Measurements from ENCODE around the gene PES1. TPM values are rescaled to one million over a fixed set of nuclear protein-coding genes. Genes with fewer than 3 reads are reported as not detected.

PES1 gene
- total and polyA plus RNA-seq, 10 donors, result 39.0 to 72.7 (median 49.2) TPM

- Histone ChIP-seq H3K27me3 (replicated peaks in 1 of 7) (peaks cover 0 to 5% (median 0%) of the 10 kb centered on the region in 7 donors), H3K4me3 (peak overlapping the region; percentile 77 to 99 (median 93)), H3K27ac (peak overlapping the region in 7 of 8 donors; percentile 58 to 91 (median 89)), H3K36me3 (peaks cover 7 to 36% (median 34%) of the 10 kb centered on the region in 6 donors), H3K4me1 (peaks cover 19 to 34% (median 25%) of the 10 kb centered on the region in 6 donors), H3K9me3 (no peaks in the 10 kb centered on the region)
- 5 to 9% (median 6%) methylated on average over 14 of the region's 14 CpGs for WGBS, 5 donors
- TF ChIP-seq POLR2AphosphoS5 (IDR thresholded peaks at IDR 0.05), result no peak
- TF ChIP-seq POLR2A (IDR thresholded peaks at IDR 0.05), result no peak
- TF ChIP-seq CTCF (IDR thresholded peaks at IDR 0.05 in 8 of 11, conservative IDR thresholded peaks at IDR 0.05 in 3 of 11), result no peak
- DNase-seq, result no peak
- intact Hi-C loops (cut with DNase I; ENCODE audit: low total_unique reads), result no loop called here
Measured at GRCh38 chr22:30591191-30591587, 521 bp downstream of the PES1 start.

DNA sequence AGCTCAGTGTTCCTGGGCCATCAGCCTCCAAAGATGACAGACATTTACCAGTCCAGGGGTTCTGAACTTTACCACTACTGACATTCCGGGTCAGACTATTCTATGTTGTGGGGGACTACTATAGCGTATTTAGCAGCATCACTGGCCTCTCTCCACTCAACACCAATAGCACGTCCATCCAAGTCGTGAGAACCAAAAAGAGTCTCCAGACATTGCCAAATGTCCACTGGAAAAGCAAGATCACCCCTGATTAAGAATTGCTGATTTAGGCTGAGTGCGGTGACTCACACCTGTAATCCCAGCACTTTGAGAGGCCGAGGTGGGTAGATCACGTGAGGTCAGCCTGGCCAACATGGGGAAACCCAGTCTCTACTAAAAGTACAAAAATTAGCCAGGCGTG is 5.3 kb downstream of the PES1 start:
- no peak for DNase-seq
- WGBS, 5 donors, result 93 to 99% (median 95%) methylated on average over 8 of the region's 8 CpGs
- H3K27ac ChIP-seq, result no peak overlapping the region
- TF ChIP-seq CTCF (IDR thresholded peaks at IDR 0.05 in 8 of 11, conservative IDR thresholded peaks at IDR 0.05 in 3 of 11), result no peak
- H3K4me3 ChIP-seq, result no peak overlapping the region
- peaks cover 17 to 84% (median 82%) of the 10 kb centered on the region in 6 donors for H3K36me3 ChIP-seq
- no peaks in the 10 kb centered on the region for H3K9me3 ChIP-seq
- H3K4me1 ChIP-seq, result peaks cover 14 to 26% (median 18%) of the 10 kb centered on the region in 6 donors
- intact Hi-C loops (cut with DNase I; ENCODE audit: low total_unique reads), result no loop called here
- H3K27me3 ChIP-seq (replicated peaks in 1 of 7), result no peaks in the 10 kb centered on the region

DNA sequence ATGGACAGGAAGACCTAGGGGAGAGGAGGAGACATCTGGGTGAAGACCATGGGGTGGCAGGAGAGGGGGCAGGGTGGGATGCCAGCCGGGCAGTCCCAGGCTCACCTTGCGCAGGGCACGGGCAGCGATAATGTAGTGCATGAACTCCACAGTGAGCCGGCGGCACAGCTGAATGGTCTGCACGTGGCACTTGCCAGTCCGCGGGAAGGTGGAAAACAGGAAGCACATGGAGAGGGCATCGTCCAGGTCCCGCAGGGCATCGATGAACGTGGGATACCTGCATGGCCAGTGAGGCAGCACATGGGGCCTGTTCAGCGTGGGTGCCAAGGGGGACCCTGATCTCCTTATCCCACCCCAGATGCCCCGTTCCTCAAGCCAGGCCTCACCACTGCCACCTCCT is 7.3 kb downstream of the PES1 start:
- DNase-seq, result no peak
- 91 to 97% (median 92%) methylated on average over 15 of the region's 15 CpGs for WGBS, 5 donors
- no peaks in the 10 kb centered on the region for H3K9me3 ChIP-seq
- TF ChIP-seq POLR2AphosphoS5 (IDR thresholded peaks at IDR 0.05) (peak in 1 of 3 donors; percentile 57), POLR2A (IDR thresholded peaks at IDR 0.05) (no peak)
- H3K27ac ChIP-seq, result no peak overlapping the region
- H3K4me3 ChIP-seq, result no peak overlapping the region
- no peaks in the 10 kb centered on the region for H3K27me3 ChIP-seq (replicated peaks in 1 of 7)
- intact Hi-C loops (cut with DNase I; ENCODE audit: low total_unique reads), result no loop called here
- peaks cover 0 to 8% (median 0%) of the 10 kb centered on the region in 6 donors for H3K4me1 ChIP-seq
- H3K36me3 ChIP-seq, result peaks cover 22 to 100% (median 100%) of the 10 kb centered on the region in 6 donors

GRCh38 chr22:30582788-30583545 is 8.7 kb downstream of the PES1 start:
- no peaks in the 10 kb centered on the region for H3K9me3 ChIP-seq
- H3K27me3 ChIP-seq (replicated peaks in 1 of 7), result no peaks in the 10 kb centered on the region
- H3K36me3 ChIP-seq, result peaks cover 28 to 100% (median 100%) of the 10 kb centered on the region in 6 donors
- no peak overlapping the region for H3K4me3 ChIP-seq
- WGBS, 5 donors, result 75 to 88% (median 77%) methylated on average over 10 to 13 of the region's 13 CpGs
- H3K27ac ChIP-seq, result peak overlapping the region in 1 of 8 donors; percentile 17
- TF ChIP-seq POLR2AphosphoS5 (IDR thresholded peaks at IDR 0.05), result no peak
- H3K4me1 ChIP-seq, result peaks cover 0 to 4% (median 0%) of the 10 kb centered on the region in 6 donors
- intact Hi-C loops (cut with DNase I; ENCODE audit: low total_unique reads), result no loop called here
- no peak for DNase-seq

- DNase-seq, result no peak
- H3K4me3 ChIP-seq, result no peak overlapping the region
- no peak for TF ChIP-seq POLR2A (IDR thresholded peaks at IDR 0.05)
- no peak for TF ChIP-seq POLR2AphosphoS5 (IDR thresholded peaks at IDR 0.05)
- TF ChIP-seq CTCF (IDR thresholded peaks at IDR 0.05 in 8 of 11, conservative IDR thresholded peaks at IDR 0.05 in 3 of 11), result no peak
- H3K9me3 ChIP-seq, result no peaks in the 10 kb centered on the region
- peaks cover 28 to 100% (median 100%) of the 10 kb centered on the region in 6 donors for H3K36me3 ChIP-seq
- H3K27me3 ChIP-seq (replicated peaks in 1 of 7), result no peaks in the 10 kb centered on the region
- 67 to 93% (median 92%) methylated on average over 1 to 6 of the region's 6 CpGs for WGBS, 5 donors
- H3K27ac ChIP-seq, result no peak overlapping the region
- H3K4me1 ChIP-seq, result peaks cover 0 to 4% (median 0%) of the 10 kb centered on the region in 6 donors
- intact Hi-C loops (cut with DNase I; ENCODE audit: low total_unique reads), result no loop called here
Measured at GRCh38 chr22:30582051-30582450, 9.7 kb downstream of the PES1 start.

All from spleen (tissue), 11 donors.